OCI-LY7 (cell line): ENCODE data around the gene PRELID3B. TPM values are rescaled to one million over a fixed set of nuclear protein-coding genes. Genes with fewer than 3 reads are reported as not detected.
A peak's percentile ranks its signal among the peaks of the same experiment; 100 is the strongest.

Experiments
- BruUV-seq: library from RNA; stranded (reverse); fragments of 400-500 nt; replicated peaks from 2 replicates; lab custom pipeline; 2021; lab: Mats Ljungman, UMichigan
- CTCF ChIA-PET: fragments of 300-600 bp; sonication (Branson Sonifier 250); formaldehyde crosslinking; loops from one replicate; lab custom pipeline; 2022; ENCODE audit warnings: antibody characterized with exemption; ENCODE audit not compliant: unreplicated experiment; lab: Charles Lee
- POLR2A ChIA-PET: fragments of 300-600 bp; sonication (Branson Sonifier 250); formaldehyde crosslinking; loops from one replicate; lab custom pipeline; 2022; ENCODE audit warnings: antibody characterized with exemption; lab: Charles Lee
- DNase-seq: peaks from one replicate; pipeline ENCODE4 v3.0.0-alpha.2; 2015; ENCODE audit warnings: low spot score
- H2AFZ ChIP-seq: fragments of 200-600 bp; sonication (generic), shearing (Covaris generic); 2 replicates; pipeline ENCODE4 v1.6.1; 2014; ENCODE audit warnings: mild to moderate bottlenecking, antibody characterized with exemption, low read length, moderate library complexity
- H3K27ac ChIP-seq: fragments of 200-600 bp; sonication (generic); 2 replicates; pipeline ENCODE4 v1.5.1; 2014; ENCODE audit warnings: mixed run types, low read depth, mild to moderate bottlenecking, moderate library complexity, low read length, inconsistent platforms; ENCODE audit not compliant: poor library complexity, severe bottlenecking
- H3K36me3 ChIP-seq: fragments of 200-600 bp; sonication (generic); 2 replicates; pipeline ENCODE4 v1.6.1; 2014; ENCODE audit warnings: mild to moderate bottlenecking, antibody characterized with exemption, low read length, moderate library complexity, mixed read lengths; ENCODE audit not compliant: insufficient read depth
- H3K4me1 ChIP-seq: fragments of 200-600 bp; sonication (generic); 2 replicates; pipeline ENCODE4 v1.5.1; 2014; ENCODE audit warnings: mild to moderate bottlenecking, low read length; ENCODE audit not compliant: insufficient read depth, poor library complexity, severe bottlenecking
- H3K4me2 ChIP-seq: fragments of 200-600 bp; sonication (generic); 2 replicates; pipeline ENCODE4 v1.6.1; 2014; ENCODE audit warnings: mild to moderate bottlenecking, low read length
- H3K4me3 ChIP-seq: fragments of 200-600 bp; sonication (generic); 2 replicates; pipeline ENCODE4 v1.5.1; 2014; ENCODE audit warnings: mild to moderate bottlenecking, low read depth, low read length; ENCODE audit not compliant: poor library complexity, severe bottlenecking
- H3K79me2 ChIP-seq: fragments of 200-600 bp; sonication (generic); 2 replicates; pipeline ENCODE4 v1.6.1; 2016; ENCODE audit warnings: low read depth, mild to moderate bottlenecking, low read length, moderate library complexity, mixed read lengths; ENCODE audit not compliant: insufficient read depth
- H3K9me2 ChIP-seq: fragments of 200-600 bp; sonication (generic); 2 replicates; pipeline ENCODE4 v1.6.1; 2016; ENCODE audit warnings: mild to moderate bottlenecking, low read length, mixed read lengths; ENCODE audit not compliant: insufficient read depth
- H3K9me3 ChIP-seq: fragments of 200-600 bp; sonication (generic); 2 replicates; pipeline ENCODE4 v1.6.1; 2014; ENCODE audit warnings: mild to moderate bottlenecking, mixed run types, low read length, mixed read lengths
- H4K20me1 ChIP-seq: fragments of 200-600 bp; sonication (generic); 2 replicates; pipeline ENCODE4 v1.6.1; 2014; ENCODE audit warnings: mild to moderate bottlenecking, antibody characterized with exemption, low read length, moderate library complexity, mixed read lengths; ENCODE audit not compliant: insufficient read depth
- CTCF ChIP-seq: fragments of 200-600 bp; sonication (generic); conservative IDR thresholded peaks from 2 replicates; pipeline ENCODE4 v1.5.1; 2014; ENCODE audit warnings: mild to moderate bottlenecking, antibody characterized with exemption, low read length, moderate library complexity, mixed read lengths
- EZH2phosphoT487 ChIP-seq: fragments of 200-600 bp; sonication (generic); IDR thresholded peaks from 2 replicates; pipeline ENCODE4 v1.6.1; 2018; ENCODE audit warnings: low read depth, borderline replicate concordance, mild to moderate bottlenecking, mixed run types, antibody characterized with exemption, low read length, moderate library complexity, mixed read lengths
- intact Hi-C: fragments of 100-400 bp; cut with micrococcal nuclease; formaldehyde crosslinking; loops from one replicate; pipeline ENCODE4 v1.10.0; 2022; ENCODE audit not compliant: unreplicated experiment
- total RNA-seq, 2 experiments: library from RNA; depleted of rRNA in 1 of 2; stranded (reverse); fragments of >200 nt in 1 of 2; shearing (Covaris generic) in 1 of 2; gene quantifications; 2 replicates each; pipeline ENCODE4 v1.2.3, GENCODE V29; 2014 to 2022

Gene PRELID3B
- total RNA-seq, 2 experiments from 2014 or later = 99.4 to 119 TPM

- BruUV-seq = TSS peak; percentile 37
- intact Hi-C loops = loop anchor here (5.0 to 10.0 kb wide), 3 partner anchors 58 to 386 kb away; partner anchors contain the start of genes NELFCD and STX16
- ChIA-PET CTCF (no interaction called here), POLR2A (interaction anchor here (1.9 kb wide), 1 partner anchor 9 kb away, joined by 11 read pairs; the partner anchor contains the start of gene ATP5F1E)
- H3K36me3 ChIP-seq = peaks cover 57% of the 10 kb centered on the region
- H4K20me1 ChIP-seq = peaks cover 31% of the 10 kb centered on the region; the same call in 1 of the 2 replicates
- DNase-seq = no peak
- H3K27ac ChIP-seq = no peak overlapping the region
- H3K4me2 ChIP-seq = peak overlapping the region; percentile 91
- peaks cover 61% of the 10 kb centered on the region for H3K79me2 ChIP-seq
- no peak for TF ChIP-seq EZH2phosphoT487
- TF ChIP-seq CTCF = no peak
- no peak overlapping the region for H2AFZ ChIP-seq
- no peaks in the 10 kb centered on the region for H3K9me2 ChIP-seq
- H3K9me3 ChIP-seq = no peaks in the 10 kb centered on the region
- peaks cover 58% of the 10 kb centered on the region for H3K4me1 ChIP-seq
- peak overlapping the region; percentile 86 for H3K4me3 ChIP-seq
Observed at GRCh38 chr20:59040667-59041066, 1.9 kb downstream of the PRELID3B start.

- H3K79me2 ChIP-seq = peaks cover 61% of the 10 kb centered on the region
Observed at GRCh38 chr20:59039233-59039632, 3.4 kb downstream of the PRELID3B start.

More at GRCh38 chr20:59039233-59039632, 3.4 kb downstream of the PRELID3B start:
- Histone ChIP-seq H3K36me3 (peaks cover 70% of the 10 kb centered on the region), H3K27ac (no peak overlapping the region), H3K4me1 (peaks cover 51% of the 10 kb centered on the region), H3K4me3 (peak overlapping the region; percentile 86), H3K9me2 (no peaks in the 10 kb centered on the region), H4K20me1 (peaks cover 31% of the 10 kb centered on the region; the same call in 1 of the 2 replicates), H3K4me2 (peak overlapping the region; percentile 91), H2AFZ (no peak overlapping the region), H3K9me3 (no peaks in the 10 kb centered on the region)
- ChIA-PET POLR2A (no interaction called here), CTCF (no interaction called here)
- intact Hi-C loops = no loop called here
- no TSS peak for BruUV-seq
- no peak for DNase-seq
- TF ChIP-seq EZH2phosphoT487 (no peak), CTCF (no peak)
